HG02981 (cell line): Measurements from ENCODE around the gene NPHP4.
"Not testable (repeated sequence)": the region's sequence is repeated elsewhere in the genome, so short reads cannot be mapped to it uniquely, and the experiment has no call there.

Experiments
- ATAC-seq: cut with Tn5 transposase; IDR thresholded peaks from one replicate; pipeline ENCODE4 v1.9.1; 2021; ENCODE audit warnings: mild to moderate bottlenecking, moderate library complexity; ENCODE audit not compliant: unreplicated experiment

The NPHP4 gene

GRCh38 chr1:6024376-6024775 lies 32.2 kb upstream of the NPHP4 start:
- ATAC-seq: no peak

DNA sequence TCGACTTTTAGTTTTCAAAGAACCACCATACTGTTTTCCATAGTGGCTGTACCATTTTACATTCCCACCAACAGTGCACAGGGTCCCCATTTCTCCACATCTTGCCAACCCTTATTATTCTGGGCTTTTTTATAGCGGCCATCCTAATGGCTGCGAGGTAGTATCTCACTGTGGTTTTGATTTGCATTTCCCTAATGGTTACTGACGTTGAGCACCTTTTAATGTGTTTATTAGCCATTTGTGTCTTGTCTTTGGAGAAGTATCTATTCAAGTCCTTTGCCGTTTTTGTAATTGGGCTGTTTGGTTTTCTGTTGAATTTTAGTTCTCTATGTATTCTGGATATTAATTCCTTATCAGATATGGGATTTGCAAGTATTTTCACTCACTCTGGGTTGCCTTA lies 31.1 kb upstream of the NPHP4 start:
- no peak for ATAC-seq

DNA sequence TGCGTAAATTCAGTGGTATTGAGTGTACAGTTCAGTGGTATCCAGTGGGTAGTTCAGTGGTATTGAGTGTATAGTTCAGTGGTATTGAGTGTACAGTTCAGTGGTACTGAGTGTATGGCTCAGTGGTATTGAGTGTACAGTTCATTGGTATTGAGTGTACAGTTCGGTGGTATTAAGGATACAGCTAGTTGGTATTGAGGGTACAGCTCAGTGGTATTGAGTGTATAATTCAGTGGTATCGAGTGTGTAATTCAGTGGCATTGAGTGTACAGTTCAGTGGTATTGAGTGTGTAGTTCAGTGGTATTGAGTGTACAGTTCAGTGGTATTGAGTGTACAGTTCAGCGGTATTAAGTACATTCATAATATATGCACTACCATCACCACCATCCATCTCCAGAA lies 30.0 kb upstream of the NPHP4 start:
- no peak for ATAC-seq

GRCh38 chr1:6019166-6019845 lies 27.1 kb upstream of the NPHP4 start:
- ATAC-seq: no peak

- not testable (repeated sequence) for ATAC-seq
Observed at GRCh38 chr1:6017654-6018053, 25.4 kb upstream of the NPHP4 start.

DNA sequence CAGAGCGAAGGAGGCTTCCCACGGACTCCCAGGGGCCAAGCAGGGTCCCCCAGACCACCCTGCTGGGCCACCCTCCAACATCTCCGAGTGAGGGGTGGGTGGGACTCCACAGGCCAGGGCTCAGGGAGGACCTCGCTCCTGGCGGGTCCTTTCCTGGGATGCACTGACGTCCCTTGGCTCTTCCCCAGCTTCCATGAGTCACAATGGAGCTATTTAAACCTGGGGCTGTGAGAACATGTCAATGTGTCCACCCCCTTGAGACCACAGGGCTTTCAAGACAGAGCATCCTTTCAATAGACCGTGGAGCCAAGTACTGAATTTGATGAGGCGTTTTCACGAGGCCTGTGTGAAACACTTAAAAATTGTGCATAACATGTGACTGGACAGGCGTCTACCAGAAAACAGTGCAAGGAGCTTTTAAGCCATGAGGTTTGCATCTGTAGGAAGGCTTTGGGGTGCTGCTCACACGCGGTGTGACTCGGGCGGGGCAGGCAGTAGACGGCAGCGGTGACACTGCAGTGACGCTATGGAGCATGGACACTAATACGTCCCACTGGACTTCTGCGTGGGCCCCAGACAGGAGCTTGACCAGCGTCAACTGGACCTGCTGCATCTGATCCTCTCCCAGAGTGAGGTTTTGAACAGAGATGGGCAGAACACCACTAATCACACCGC lies 24.1 kb upstream of the NPHP4 start:
- ATAC-seq: no peak

GRCh38 chr1:6014130-6014999 lies 22.1 kb upstream of the NPHP4 start:
- no peak for ATAC-seq

GRCh38 chr1:6013491-6013890 lies 21.3 kb upstream of the NPHP4 start:
- no peak for ATAC-seq

GRCh38 chr1:6012529-6013318 lies 20.5 kb upstream of the NPHP4 start:
- no peak for ATAC-seq

DNA sequence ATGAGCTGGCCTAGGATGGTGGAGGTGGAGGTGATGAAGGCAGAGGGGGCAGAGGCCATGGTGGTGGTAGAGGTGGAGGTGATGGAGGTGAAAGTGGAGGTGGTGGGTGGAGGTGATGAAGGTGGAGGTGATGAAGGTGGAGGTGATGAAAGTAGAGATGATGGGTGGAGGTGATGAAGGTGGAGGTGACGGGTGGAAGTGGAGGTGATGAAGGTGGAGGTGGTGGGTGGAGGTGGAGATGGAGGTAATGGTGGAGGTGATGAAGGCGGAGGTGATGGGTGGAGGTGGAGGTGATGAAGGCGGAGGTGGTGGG lies 19.7 kb upstream of the NPHP4 start:
- no peak for ATAC-seq

DNA sequence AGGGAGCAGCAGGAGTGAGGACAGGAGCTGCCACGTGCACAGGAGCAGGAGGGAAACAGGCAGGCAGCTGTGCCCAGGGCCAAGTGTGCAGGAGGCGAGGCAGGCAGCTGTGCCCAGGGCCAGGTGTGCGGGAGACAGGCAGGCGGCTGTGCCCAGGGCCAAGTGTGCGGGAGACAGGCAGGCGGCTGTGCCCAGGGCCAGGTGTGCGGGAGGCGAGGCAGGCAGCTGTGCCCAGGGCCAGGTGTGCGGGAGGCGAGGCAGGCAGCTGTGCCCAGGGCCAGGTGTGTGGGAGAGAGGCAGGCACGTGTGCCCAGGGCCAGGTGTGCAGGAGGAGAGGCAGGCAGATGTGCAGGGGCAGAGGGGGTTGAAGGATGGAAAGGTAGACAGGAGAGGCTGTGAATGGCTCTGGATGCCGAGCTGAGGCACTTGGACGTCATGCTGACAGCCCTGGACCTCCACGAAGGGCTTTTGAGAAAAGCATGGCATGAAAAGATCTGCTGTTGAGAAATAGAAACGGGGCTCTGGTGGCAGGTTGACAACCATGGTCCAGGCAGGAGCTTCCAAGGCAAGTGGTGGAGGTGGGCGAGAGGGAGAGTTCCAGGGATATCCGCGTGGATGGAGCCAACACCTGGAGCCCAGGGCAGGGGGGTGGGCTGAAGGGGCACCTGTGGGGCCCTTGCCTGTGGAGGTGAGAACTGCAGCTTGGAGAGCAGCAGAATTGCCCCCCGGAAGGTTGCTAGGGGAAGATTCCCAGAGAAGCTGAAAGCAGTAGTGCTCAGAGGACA lies 19.1 kb upstream of the NPHP4 start:
- ATAC-seq: no peak

GRCh38 chr1:6010554-6010953 lies 18.3 kb upstream of the NPHP4 start:
- ATAC-seq: no peak

GRCh38 chr1:6009120-6010040 lies 17.2 kb upstream of the NPHP4 start:
- ATAC-seq: no peak

DNA sequence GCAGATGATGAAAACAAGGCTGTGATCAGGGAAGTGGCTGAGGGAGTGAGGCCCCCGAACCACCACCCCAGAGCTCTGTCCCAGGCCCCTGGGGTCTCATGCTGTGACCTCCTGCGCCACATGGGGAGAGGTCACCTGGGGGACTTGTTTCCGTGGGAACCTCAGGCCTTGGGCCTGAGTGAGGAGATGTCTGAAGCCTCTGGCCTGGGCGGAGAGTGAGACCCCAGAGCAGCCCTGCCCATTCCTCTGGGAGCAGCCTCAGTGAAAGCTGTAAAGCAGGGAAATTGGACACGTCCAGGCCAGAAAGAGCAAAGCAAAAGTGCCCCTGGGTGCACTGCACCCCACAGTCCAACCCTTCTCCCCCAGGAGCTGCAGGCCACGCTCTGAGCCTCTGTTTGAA lies 16.5 kb upstream of the NPHP4 start:
- no peak for ATAC-seq

GRCh38 chr1:6008084-6008415 lies 15.8 kb upstream of the NPHP4 start:
- ATAC-seq: no peak

- ATAC-seq: no peak
Observed at GRCh38 chr1:6007318-6008083, 15.3 kb upstream of the NPHP4 start.

DNA sequence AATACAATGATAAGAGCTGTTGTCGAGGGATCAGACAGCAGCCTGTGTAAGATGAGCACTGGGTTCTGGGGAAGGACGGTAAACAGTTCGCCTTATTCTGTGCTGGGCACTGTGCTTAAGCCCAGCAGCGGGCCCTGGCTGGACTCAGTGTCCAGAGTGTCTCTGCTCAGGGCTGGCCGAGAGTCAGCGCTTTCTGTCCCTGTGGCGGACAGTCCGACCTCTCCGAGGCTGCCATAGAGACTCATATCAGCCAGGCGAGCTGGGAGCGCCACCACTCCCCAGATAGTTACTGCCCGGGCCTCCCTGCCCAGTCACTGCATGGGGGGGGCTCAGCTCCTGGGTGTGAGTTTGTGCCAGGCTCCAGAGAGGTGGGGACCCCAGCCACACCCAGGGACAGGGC lies 14.7 kb upstream of the NPHP4 start:
- no peak for ATAC-seq

DNA sequence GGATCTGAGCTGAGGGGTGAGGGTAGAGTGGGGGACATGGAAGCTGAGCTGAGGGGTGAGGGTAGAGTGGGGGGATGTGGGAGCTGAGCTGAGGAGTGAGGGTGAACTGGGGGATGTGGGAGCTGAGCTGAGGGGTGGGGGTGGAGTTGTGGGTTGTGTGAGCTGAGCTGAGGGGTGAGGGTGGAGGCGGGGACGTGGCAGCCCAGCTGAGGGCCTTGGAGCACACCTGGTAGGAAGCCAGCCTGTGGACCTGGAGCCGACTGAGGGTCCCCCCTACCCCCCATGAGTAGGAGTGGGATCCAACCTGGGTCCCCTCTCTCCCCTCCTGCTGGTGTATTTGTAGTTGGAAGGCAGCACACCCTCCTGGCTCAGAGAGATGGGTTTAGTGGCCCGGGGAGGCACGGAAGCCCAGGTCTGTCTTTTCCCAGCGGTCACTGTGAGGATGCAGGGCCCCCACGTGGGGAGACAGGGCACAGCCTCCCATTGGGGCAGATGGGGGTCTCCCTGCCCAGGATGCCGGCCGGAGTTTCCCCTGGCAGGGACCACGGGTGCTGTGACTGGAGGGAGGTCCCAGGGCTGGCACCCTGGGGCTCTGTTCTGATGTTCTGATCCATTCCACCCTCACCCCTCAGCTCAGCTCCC lies 13.2 kb upstream of the NPHP4 start:
- no peak for ATAC-seq
